GM23338 (cell line): ENCODE data around the gene ARID4B. TPM values are rescaled to one million over a fixed set of nuclear protein-coding genes. Genes with fewer than 3 reads are reported as not detected.

ENCODE experiments used
- ATAC-seq: fragments of 200-7000 bp; cut with Tn5 transposase; 3 replicates; pipeline ENCODE4 v1.9.1; 2020
- DNase-seq: peaks from one replicate; pipeline ENCODE4 v3.0.0-alpha.2; 2015; ENCODE audit warnings: low spot score
- H2AFZ ChIP-seq: fragments of 200-600 bp; sonication (generic); 2 replicates; pipeline ENCODE4 v1.8.0; 2016; ENCODE audit warnings: antibody characterized with exemption, mild to moderate bottlenecking, moderate library complexity
- H3F3A ChIP-seq: fragments of 200-600 bp; sonication (generic); replicated peaks from 2 replicates; pipeline ENCODE4 v1.8.0; 2017; ENCODE audit warnings: antibody characterized with exemption, mixed run types, low read depth
- H3K27ac ChIP-seq: fragments of 200-600 bp; sonication (generic); 2 replicates; pipeline ENCODE4 v1.6.1; 2016; ENCODE audit warnings: low read depth
- H3K27me3 ChIP-seq: fragments of 200-600 bp; sonication (generic); 2 replicates; pipeline ENCODE4 v1.8.0; 2016; ENCODE audit warnings: mild to moderate bottlenecking, mixed run types, moderate library complexity; ENCODE audit not compliant: insufficient read depth
- H3K36me3 ChIP-seq: fragments of 200-600 bp; sonication (generic); 2 replicates; pipeline ENCODE4 v1.8.0; 2016; ENCODE audit warnings: mild to moderate bottlenecking; ENCODE audit not compliant: insufficient read depth
- H3K4me1 ChIP-seq: fragments of 200-600 bp; sonication (generic); 2 replicates; pipeline ENCODE4 v1.8.0; 2016; ENCODE audit warnings: mild to moderate bottlenecking, moderate library complexity; ENCODE audit not compliant: insufficient read depth
- H3K4me2 ChIP-seq: fragments of 200-600 bp; sonication (generic); 2 replicates; pipeline ENCODE4 v1.7.1; 2017; ENCODE audit warnings: mixed run types
- H3K4me3 ChIP-seq: fragments of 200-600 bp; sonication (generic); 2 replicates; pipeline ENCODE4 v1.6.1; 2016; ENCODE audit warnings: mixed run types
- H3K79me2 ChIP-seq: fragments of 200-600 bp; sonication (generic); replicated peaks from 2 replicates; pipeline ENCODE4 v1.8.0; 2017; ENCODE audit warnings: mild to moderate bottlenecking; ENCODE audit not compliant: insufficient read depth
- H3K9me2 ChIP-seq: fragments of 200-600 bp; sonication (generic); 2 replicates; pipeline ENCODE4 v1.8.0; 2017; ENCODE audit not compliant: insufficient read depth
- H4K20me1 ChIP-seq: fragments of 200-600 bp; sonication (generic); replicated peaks from 2 replicates; pipeline ENCODE4 v1.8.0; 2017; ENCODE audit warnings: mild to moderate bottlenecking; ENCODE audit not compliant: insufficient read depth
- H3K27ac Mint-ChIP-seq: 2 replicates; pipeline ENCODE4 v1.8.0; 2020; ENCODE audit warnings: inconsistent platforms, mild to moderate bottlenecking, moderate library complexity, mixed read lengths
- H3K27me3 Mint-ChIP-seq: 3 replicates; pipeline ENCODE4 v1.8.0; 2022; ENCODE audit warnings: low read depth, mild to moderate bottlenecking, moderate library complexity, mixed read lengths, inconsistent platforms; ENCODE audit not compliant: insufficient read depth, poor library complexity
- H3K36me3 Mint-ChIP-seq: 3 replicates; pipeline ENCODE4 v1.8.0; 2021; ENCODE audit warnings: low read depth, mild to moderate bottlenecking, inconsistent platforms, moderate library complexity, mixed read lengths
- H3K4me1 Mint-ChIP-seq: 3 replicates; pipeline ENCODE4 v1.8.0; 2020; ENCODE audit warnings: mild to moderate bottlenecking, inconsistent platforms, mixed read lengths
- H3K4me3 Mint-ChIP-seq: 3 replicates; pipeline ENCODE4 v1.8.0; 2021; ENCODE audit warnings: moderate library complexity, mild to moderate bottlenecking, inconsistent platforms, mixed read lengths
- H3K9me3 Mint-ChIP-seq: 3 replicates; pipeline ENCODE4 v1.8.0; 2020; ENCODE audit warnings: moderate library complexity, mild to moderate bottlenecking, inconsistent platforms, mixed read lengths
- CREB1 ChIP-seq: fragments of 250-450 bp; sonication (Bioruptor Pico); IDR thresholded peaks from 2 replicates; pipeline ENCODE4 v1.5.0; 2020; ENCODE audit warnings: low read depth, mild to moderate bottlenecking, moderate library complexity
- EZH2 ChIP-seq: fragments of 200-600 bp; sonication (generic); IDR thresholded peaks from one replicate; pipeline ENCODE4 v1.8.0; 2017; ENCODE audit warnings: antibody characterized with exemption, mild to moderate bottlenecking, low read depth; ENCODE audit not compliant: unreplicated experiment
- NANOG ChIP-seq: IDR thresholded peaks from 2 replicates; pipeline ENCODE4 v1.6.1; 2016; ENCODE audit warnings: antibody characterized with exemption, borderline replicate concordance
- ZNF114 ChIP-seq: fragments of 250-450 bp; sonication (Bioruptor Pico); IDR thresholded peaks from 2 replicates; pipeline ENCODE4 v1.5.0; 2020; ENCODE audit warnings: mild to moderate bottlenecking, moderate library complexity
- polyA plus RNA-seq: library from polyadenylated mRNA; unstranded; fragments of >200 nt; fragmentation: Nextera tagmentation; extraction: Ambion mirVana; gene quantifications from 2 replicates; pipeline ENCODE4 v1.2.1, GENCODE V29; 2016
- total RNA-seq: library from RNA; depleted of rRNA; stranded (reverse); fragments of >200 nt; shearing (Covaris generic); gene quantifications from 2 replicates; pipeline ENCODE4 v1.2.3, GENCODE V29; 2014
- TF ChIP-seq, protein P1 (sequence below): IDR thresholded peaks from one replicate; pipeline ENCODE4 v1.6.1; 2018; ENCODE audit warnings: antibody characterized with exemption; ENCODE audit not compliant: unreplicated experiment
- TF ChIP-seq, protein P2 (sequence below), 2 experiments: fragments of 200-600 bp in 1 of 2; sonication (generic) in 1 of 2; conservative IDR thresholded peaks; 2 replicates each; pipeline versions ENCODE4 v1.5.1 to v1.6.1; 2016 to 2017; ENCODE audit warnings: antibody characterized with exemption in 2 of 2, low read depth in 2 of 2, mild to moderate bottlenecking in 2 of 2, moderate library complexity in 1 of 2

Gene ARID4B
- total and polyA plus RNA-seq, 2 experiments from 2014 or later: 25.1 to 59.8 TPM

DNA sequence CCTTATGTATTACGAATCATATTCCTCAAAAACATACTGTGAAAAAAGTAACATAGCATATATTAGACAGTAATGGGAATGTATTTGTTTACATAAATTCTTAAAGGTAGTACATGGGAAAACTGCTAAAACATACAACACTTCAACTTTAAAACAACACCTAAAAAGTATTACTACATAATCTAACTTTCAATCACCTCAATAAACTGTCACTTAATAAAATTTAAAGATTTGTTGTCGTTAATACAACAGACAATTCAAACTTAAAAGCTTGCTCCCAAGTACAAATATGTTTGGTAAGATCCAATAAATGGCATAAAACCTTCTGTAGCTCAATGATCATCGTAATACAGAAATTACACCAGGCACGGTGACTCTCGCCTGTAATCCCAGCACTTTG, 3.7 kb downstream of the ARID4B start (continued):
- TF ChIP-seq ZNF114 (no peak), EZH2 (no peak), CREB1 (CRISPR knock-in tag) (no peak), NANOG (no peak)
- TF ChIP-seq, protein P1, sequence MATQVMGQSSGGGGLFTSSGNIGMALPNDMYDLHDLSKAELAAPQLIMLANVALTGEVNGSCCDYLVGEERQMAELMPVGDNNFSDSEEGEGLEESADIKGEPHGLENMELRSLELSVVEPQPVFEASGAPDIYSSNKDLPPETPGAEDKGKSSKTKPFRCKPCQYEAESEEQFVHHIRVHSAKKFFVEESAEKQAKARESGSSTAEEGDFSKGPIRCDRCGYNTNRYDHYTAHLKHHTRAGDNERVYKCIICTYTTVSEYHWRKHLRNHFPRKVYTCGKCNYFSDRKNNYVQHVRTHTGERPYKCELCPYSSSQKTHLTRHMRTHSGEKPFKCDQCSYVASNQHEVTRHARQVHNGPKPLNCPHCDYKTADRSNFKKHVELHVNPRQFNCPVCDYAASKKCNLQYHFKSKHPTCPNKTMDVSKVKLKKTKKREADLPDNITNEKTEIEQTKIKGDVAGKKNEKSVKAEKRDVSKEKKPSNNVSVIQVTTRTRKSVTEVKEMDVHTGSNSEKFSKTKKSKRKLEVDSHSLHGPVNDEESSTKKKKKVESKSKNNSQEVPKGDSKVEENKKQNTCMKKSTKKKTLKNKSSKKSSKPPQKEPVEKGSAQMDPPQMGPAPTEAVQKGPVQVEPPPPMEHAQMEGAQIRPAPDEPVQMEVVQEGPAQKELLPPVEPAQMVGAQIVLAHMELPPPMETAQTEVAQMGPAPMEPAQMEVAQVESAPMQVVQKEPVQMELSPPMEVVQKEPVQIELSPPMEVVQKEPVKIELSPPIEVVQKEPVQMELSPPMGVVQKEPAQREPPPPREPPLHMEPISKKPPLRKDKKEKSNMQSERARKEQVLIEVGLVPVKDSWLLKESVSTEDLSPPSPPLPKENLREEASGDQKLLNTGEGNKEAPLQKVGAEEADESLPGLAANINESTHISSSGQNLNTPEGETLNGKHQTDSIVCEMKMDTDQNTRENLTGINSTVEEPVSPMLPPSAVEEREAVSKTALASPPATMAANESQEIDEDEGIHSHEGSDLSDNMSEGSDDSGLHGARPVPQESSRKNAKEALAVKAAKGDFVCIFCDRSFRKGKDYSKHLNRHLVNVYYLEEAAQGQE: no peak

DNA sequence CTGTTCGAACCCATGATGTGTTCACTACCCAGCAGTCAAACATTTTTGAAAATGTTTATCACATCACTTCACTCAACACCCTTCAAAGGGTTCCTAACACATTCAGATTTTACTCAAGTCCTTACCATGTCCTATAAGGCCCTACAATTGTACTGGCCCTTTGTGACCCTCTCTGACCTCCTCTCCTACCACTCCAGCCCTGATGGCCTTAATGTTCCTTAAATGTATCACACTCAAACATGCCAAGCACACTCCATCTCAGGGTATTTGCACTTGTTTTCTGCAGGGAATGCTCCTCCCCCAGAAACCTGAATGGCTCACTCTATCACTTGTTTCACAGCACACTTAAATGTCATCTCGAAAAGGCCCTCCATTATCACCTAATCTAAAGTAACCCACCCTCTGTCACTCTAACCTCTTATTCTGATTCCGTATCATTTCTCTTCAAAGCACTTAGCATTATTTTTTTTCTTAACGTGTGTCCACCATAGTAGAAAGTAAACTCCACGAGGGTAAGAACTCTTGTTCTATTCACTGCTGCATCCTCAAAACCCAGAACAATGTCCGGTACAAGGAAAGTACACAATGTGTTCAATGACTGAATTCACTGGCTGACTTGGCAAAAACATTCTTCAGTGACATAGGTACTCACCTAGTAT, 7.3 kb downstream of the ARID4B start:
- no peak for ATAC-seq
- peaks cover 13% of the 10 kb centered on the region; the same call in 2 of the 3 replicates for H3K4me1 Mint-ChIP-seq

More for the DNA sequence above, 7.3 kb downstream of the ARID4B start:
- H3K27me3 Mint-ChIP-seq: peaks cover 4% of the 10 kb centered on the region
- no peak overlapping the region; the same call in 2 of the 3 replicates for H3K4me3 Mint-ChIP-seq
- Histone ChIP-seq H2AFZ (no peak overlapping the region), H3K4me1 (peaks cover 9% of the 10 kb centered on the region), H3K9me2 (no peaks in the 10 kb centered on the region), H3K36me3 (peaks cover 7% of the 10 kb centered on the region; the same call in 1 of the 2 replicates), H4K20me1 (peaks cover 57% of the 10 kb centered on the region), H3K79me2 (peaks cover 100% of the 10 kb centered on the region), H3F3A (0 out of 2 replicates have a peak, but pooled peaks cover 7% of the 10 kb centered on the region), H3K27ac (no peak overlapping the region; the same call in 1 of the 2 replicates), H3K27me3 (no peaks in the 10 kb centered on the region), H3K4me3 (no peak overlapping the region), H3K4me2 (no peak overlapping the region)
- no peaks in the 10 kb centered on the region for H3K9me3 Mint-ChIP-seq
- TF ChIP-seq, protein P2, sequence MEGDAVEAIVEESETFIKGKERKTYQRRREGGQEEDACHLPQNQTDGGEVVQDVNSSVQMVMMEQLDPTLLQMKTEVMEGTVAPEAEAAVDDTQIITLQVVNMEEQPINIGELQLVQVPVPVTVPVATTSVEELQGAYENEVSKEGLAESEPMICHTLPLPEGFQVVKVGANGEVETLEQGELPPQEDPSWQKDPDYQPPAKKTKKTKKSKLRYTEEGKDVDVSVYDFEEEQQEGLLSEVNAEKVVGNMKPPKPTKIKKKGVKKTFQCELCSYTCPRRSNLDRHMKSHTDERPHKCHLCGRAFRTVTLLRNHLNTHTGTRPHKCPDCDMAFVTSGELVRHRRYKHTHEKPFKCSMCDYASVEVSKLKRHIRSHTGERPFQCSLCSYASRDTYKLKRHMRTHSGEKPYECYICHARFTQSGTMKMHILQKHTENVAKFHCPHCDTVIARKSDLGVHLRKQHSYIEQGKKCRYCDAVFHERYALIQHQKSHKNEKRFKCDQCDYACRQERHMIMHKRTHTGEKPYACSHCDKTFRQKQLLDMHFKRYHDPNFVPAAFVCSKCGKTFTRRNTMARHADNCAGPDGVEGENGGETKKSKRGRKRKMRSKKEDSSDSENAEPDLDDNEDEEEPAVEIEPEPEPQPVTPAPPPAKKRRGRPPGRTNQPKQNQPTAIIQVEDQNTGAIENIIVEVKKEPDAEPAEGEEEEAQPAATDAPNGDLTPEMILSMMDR (conservative IDR thresholded peaks at IDR 0.05; ENCODE audit: low read depth in 2 of 2): no peak
- DNase-seq: no peak
- H3K36me3 Mint-ChIP-seq: peaks cover 37% of the 10 kb centered on the region
- peak overlapping the region; percentile 1; the same call in 1 of the 2 replicates for H3K27ac Mint-ChIP-seq
